ENCODE results near the gene DLX3. TPM values are rescaled to one million over a fixed set of nuclear protein-coding genes. Genes with fewer than 3 reads are reported as not detected.

Gene DLX3
- total RNA-seq, 1 experiment from 2014 or later, result 1.2 TPM

- Histone ChIP-seq H3T11ph (ENCODE audit: low read length) (no peak overlapping the region), H4K91ac (ENCODE audit: insufficient read length, low read depth, low read length) (no peak overlapping the region), H2BK20ac (ENCODE audit: low read depth, low read length, poor library complexity, severe bottlenecking) (no peak overlapping the region), H2AFZ (ENCODE audit: low read length) (no peak overlapping the region), H3K4ac (ENCODE audit: low read depth, low read length) (no peak overlapping the region), H3K4me2 (ENCODE audit: insufficient read depth, insufficient read length, low read length) (no peak overlapping the region), H2BK15ac (ENCODE audit: low read depth, low read length) (no peak overlapping the region), H2AK5ac (ENCODE audit: insufficient read length, low read length) (no peak overlapping the region), H3K79me1 (ENCODE audit: insufficient read depth, low read depth, low read length, poor library complexity, severe bottlenecking) (no peaks in the 10 kb centered on the region), H3K9me3 (ENCODE audit: control insufficient read depth, low read depth, low read length) (no peaks in the 10 kb centered on the region), H3K27me3 (ENCODE audit: insufficient read depth, low read length) (no peaks in the 10 kb centered on the region; the same call in 1 of the 2 replicates), H4K8ac (replicated peaks; ENCODE audit: insufficient read length, low read depth, low read length) (no peak overlapping the region), H3K79me2 (ENCODE audit: insufficient read depth, low read length) (no peaks in the 10 kb centered on the region; the same call in 1 of the 2 replicates), H3K18ac (ENCODE audit: insufficient read length, low read depth, low read length) (no peak overlapping the region), H3K4me1 (ENCODE audit: insufficient read depth, low read length) (no peaks in the 10 kb centered on the region), H4K5ac (ENCODE audit: insufficient read length, low read depth, low read length) (no peak overlapping the region), H3K23me2 (ENCODE audit: insufficient read length, low read depth, low read length, poor library complexity, severe bottlenecking) (no peaks in the 10 kb centered on the region), H3K23ac (ENCODE audit: insufficient read length, low read depth, low read length) (no peak overlapping the region), H4K20me1 (ENCODE audit: control insufficient read depth, insufficient read depth, insufficient read length) (no peaks in the 10 kb centered on the region), H2BK120ac (ENCODE audit: low read depth, low read length, poor library complexity, severe bottlenecking) (no peak overlapping the region), H3K27ac (ENCODE audit: insufficient read length, low read depth, low read length) (no peak overlapping the region), H3K56ac (ENCODE audit: insufficient read length, low read depth, low read length) (no peak overlapping the region), H2BK12ac (ENCODE audit: insufficient read length, low read depth, low read length) (no peak overlapping the region), H3K9ac (ENCODE audit: extremely low read depth, insufficient read length, low read length) (no peak overlapping the region), H2BK5ac (ENCODE audit: insufficient read length, low read length) (no peak overlapping the region), H3K14ac (ENCODE audit: insufficient read depth, low read length) (no peak overlapping the region)
- no CpG with 5 or more reads among the region's 8 CpGs for WGBS (ENCODE audit: extremely low coverage, insufficient read length, low lambda C conversion rate)
- Mint-ChIP-seq H3K27ac (no peak overlapping the region; a peak in 1 of 7 replicates), H3K9me3 (no peaks in the 10 kb centered on the region; a peak in 1 of 5 replicates), H3K4me3 (no peak overlapping the region), H3K36me3 (ENCODE audit: insufficient read depth in 1 of 3, low read depth in 3 of 3) (no peaks in the 10 kb centered on the region), H3K27me3 (ENCODE audit: low read depth) (peaks cover 89% of the 10 kb centered on the region), H3K4me1 (peaks cover 12 to 23% of the 10 kb centered on the region in 2 experiments)
- DNase-seq, result no peak
- no peak for TF ChIP-seq CTCF (conservative IDR thresholded peaks at IDR 0.05)
These were observed 42.0 kb downstream of the DLX3 start for GRCh38 chr17:49952912-49953497.
